Ovary (tissue), 9 donors: ENCODE results near the gene SEC14L2. TPM values are rescaled to one million over a fixed set of nuclear protein-coding genes. Genes with fewer than 3 reads are reported as not detected.

Source experiments
- DNase-seq, 5 donors: peaks; one replicate each; pipeline ENCODE4 v3.0.0-alpha.2; 2019 to 2020
- H3K27ac ChIP-seq, 2 donors: fragments of 200-600 bp; one replicate each; pipeline versions ENCODE4 v1.5.1 to v1.8.0; 2019 to 2022
- H3K27me3 ChIP-seq: fragments of 200-600 bp; one replicate; pipeline ENCODE4 v1.8.0; 2022
- H3K36me3 ChIP-seq: fragments of 200-600 bp; sonication (generic); one replicate; pipeline ENCODE4 v1.5.1; 2019
- H3K4me1 ChIP-seq: one replicate; pipeline ENCODE4 v1.8.1; 2013; ENCODE audit warnings: mild to moderate bottlenecking, moderate library complexity; ENCODE audit not compliant: insufficient read depth
- H3K4me3 ChIP-seq: fragments of 200-600 bp; sonication (generic); one replicate; pipeline ENCODE4 v1.5.1; 2017
- H3K9me3 ChIP-seq, 2 donors: fragments of 200-600 bp in 1 of 2; sonication (generic) in 1 of 2; one replicate each; pipeline versions ENCODE4 v1.5.1 to v1.8.1; 2013 to 2019; ENCODE audit warnings: mild to moderate bottlenecking in 1 of 2, moderate library complexity in 1 of 2
- CTCF ChIP-seq, 3 donors: fragments of 450-650 bp in 2 of 3; fragments of 200-600 bp in 1 of 3; IDR thresholded peaks; one replicate each; pipeline versions ENCODE4 v1.5.1 to v1.8.0; 2016 to 2022; ENCODE audit warnings: antibody characterized with exemption in 3 of 3, mild to moderate bottlenecking in 1 of 3
- EP300 ChIP-seq: sonication (generic); formaldehyde crosslinking; IDR thresholded peaks from one replicate; pipeline ENCODE4 v1.6.1; 2017; ENCODE audit warnings: antibody characterized with exemption
- POLR2A ChIP-seq: fragments of 450-650 bp; IDR thresholded peaks from one replicate; pipeline ENCODE4 v1.6.1; 2017; ENCODE audit warnings: antibody characterized with exemption, mild to moderate bottlenecking, moderate library complexity
- WGBS, 3 donors: extraction: QIAGEN DNeasy Blood & Tissue Kit in 1 of 3; methylation state at CpG; one replicate each; pipeline versions ENCODE4 v1.1.5 to v1.1.7; 2013 to 2017; 5-methylcytosine and 5-hydroxymethylcytosine counted together
- intact Hi-C, 4 donors: fragments of 100-400 bp; cut with DNase I; formaldehyde crosslinking; loops; one replicate each; pipeline versions ENCODE4 v1.11.0 to v1.15.1; 2022 to 2023
- polyA plus RNA-seq, 2 donors: library from polyadenylated mRNA; stranded (reverse); fragments of 200-250 nt in 1 of 2; fragments of 350-450 nt in 1 of 2; fragmentation: Illumina TruSeq in 1 of 2; extraction: RNeasy Lipid Tissue Mini Kit (QIAGEN cat#74804) in 1 of 2; gene quantifications; one replicate each; pipeline ENCODE4 v1.2.3, GENCODE V29; 2013 to 2014
- total RNA-seq, 7 donors: library from RNA; depleted of rRNA in 2 of 7; stranded (reverse); fragments of >200 nt in 2 of 7; fragmentation: NEBNext Ultra II Directional in 3 of 7; extraction: Animal tissue kit (Norgen Biotek cat#: 25700) in 3 of 7; gene quantifications; one replicate each; pipeline versions ENCODE4 v1.1.0 to v1.2.4, GENCODE V29; 2016 to 2023
- donor health status: DM: no; HTN: no; CAD: no; lungs with moderate emphysema.
- donor health status: DM: no; HTN: no; CAD: no.
- donor health status: Bipolar disorder and iron deficiency.
- donor health status: DM: yes; HTN: yes; CAD: no.
- donor health status: DM: no; HTN: no; CAD: no.
- donor health status: DM: yes; HTN: yes; CAD: no.

Gene SEC14L2
- total and polyA plus RNA-seq, 9 donors = 2.5 to 14.3 (median 8.2) TPM

GRCh38 chr22:30386608-30386959, 10.2 kb upstream of the SEC14L2 start:
- intact Hi-C loops = loop anchor here (2.0 to 10.0 kb wide), 7 partner anchors 30 to 282 kb away; partner anchors contain the start of genes CASTOR1 (in 2 of the 4), CCDC157 (in 1 of the 4) and SF3A1 (in 1 of the 4)
- Histone ChIP-seq H3K4me3 (peak overlapping the region; percentile 50), H3K9me3 (no peaks in the 10 kb centered on the region), H3K36me3 (no peaks in the 10 kb centered on the region), H3K27me3 (no peaks in the 10 kb centered on the region), H3K27ac (peak overlapping the region; percentile 35 to 61), H3K4me1 (peaks cover 4% of the 10 kb centered on the region)
- 19 to 22% (median 21%) methylated on average over 10 of the region's 10 CpGs for WGBS, 3 donors
- no peak for TF ChIP-seq CTCF (IDR thresholded peaks at IDR 0.05)
- TF ChIP-seq EP300 = no peak
- no peak for TF ChIP-seq POLR2A
- DNase-seq = peak in 4 of 5 donors; percentile 38 to 65 (median 54)

GRCh38 chr22:30386960-30387827, 9.6 kb upstream of the SEC14L2 start, which contains the start of gene RNF215:
Gene RNF215 (minus strand): TSS chr22:30387411. CDS start chr22:30387313, 98 bp downstream.
- Histone ChIP-seq H3K4me1 (peaks cover 4% of the 10 kb centered on the region), H3K27ac (peak within 1 kb of the TSS; percentile 35 to 61), H3K36me3 (no peaks in the 10 kb centered on the region), H3K9me3 (no peaks in the 10 kb centered on the region), H3K27me3 (no peaks in the 10 kb centered on the region), H3K4me3 (peak within 1 kb of the TSS; percentile 50)
- WGBS, 3 donors = 2 to 3% (median 2%) methylated on average over 76 to 95 of the region's 95 CpGs
- DNase-seq = peak; percentile 80 to 93 (median 87)
- TF ChIP-seq POLR2A (no peak), EP300 (no peak), CTCF (IDR thresholded peaks at IDR 0.05) (peak; percentile 87 to 97 (median 93))
- intact Hi-C loops = loop anchor here (2.0 to 10.0 kb wide), 7 partner anchors 30 to 282 kb away; partner anchors contain the start of genes CASTOR1 (in 2 of the 4), CCDC157 (in 1 of the 4) and SF3A1 (in 1 of the 4)

- 63 to 79% (median 69%) methylated on average over 5 of the region's 5 CpGs for WGBS, 3 donors
- no peaks in the 10 kb centered on the region for H3K9me3 ChIP-seq
- no peaks in the 10 kb centered on the region for H3K27me3 ChIP-seq
- peak; percentile 48 to 71 (median 60) for DNase-seq
- peak; percentile 44 to 75 (median 52) for TF ChIP-seq CTCF (IDR thresholded peaks at IDR 0.05)
- TF ChIP-seq POLR2A = no peak
- H3K27ac ChIP-seq = no peak overlapping the region
- H3K4me1 ChIP-seq = peaks cover 4% of the 10 kb centered on the region
- intact Hi-C loops = loop anchor here in 3 of 4 donors (5.0 to 10.0 kb wide), 3 partner anchors 91 to 286 kb away; no protein-coding TSS in a partner anchor
- no peak overlapping the region for H3K4me3 ChIP-seq
- H3K36me3 ChIP-seq = no peaks in the 10 kb centered on the region
Observed at GRCh38 chr22:30390974-30391691, 5.7 kb upstream of the SEC14L2 start.

- Histone ChIP-seq H3K27ac (no peak overlapping the region), H3K36me3 (no peaks in the 10 kb centered on the region), H3K27me3 (no peaks in the 10 kb centered on the region), H3K9me3 (no peaks in the 10 kb centered on the region), H3K4me1 (peaks cover 2% of the 10 kb centered on the region), H3K4me3 (no peak overlapping the region)
- TF ChIP-seq POLR2A = no peak
- TF ChIP-seq EP300 = no peak
- TF ChIP-seq CTCF (IDR thresholded peaks at IDR 0.05) = no peak
- no peak for DNase-seq
- intact Hi-C loops = loop anchor here in 3 of 4 donors (5.0 to 10.0 kb wide), 3 partner anchors 90 to 288 kb away; no protein-coding TSS in a partner anchor
- 58 to 68% (median 62%) methylated on average over 9 of the region's 9 CpGs for WGBS, 3 donors
Observed at GRCh38 chr22:30392661-30393321, 4.0 kb upstream of the SEC14L2 start.
